K562 (cell line): ENCODE data around the gene RPL35.

Experiments
- CBX5 ChIP-seq: IDR thresholded peaks from 2 replicates; pipeline ENCODE4 v1.6.1; 2014; ENCODE audit warnings: low read depth, borderline replicate concordance
- POLR2A ChIP-seq: fragments of 450-650 bp; conservative IDR thresholded peaks from 2 replicates; pipeline ENCODE4 v1.6.1; 2016
- STAT6 ChIP-seq: sonication (generic); formaldehyde crosslinking; IDR thresholded peaks from 2 replicates; pipeline ENCODE4 v1.8.1; 2023; ENCODE audit warnings: mild to moderate bottlenecking, missing genetic modification reagents
- ZBTB1 ChIP-seq: sonication (generic); formaldehyde crosslinking; IDR thresholded peaks from 2 replicates; pipeline ENCODE4 v1.8.1; 2023; ENCODE audit warnings: missing genetic modification reagents, low read depth, mild to moderate bottlenecking, borderline replicate concordance

GRCh38 chr9:124852121-124852828 is 9.5 kb downstream of the RPL35 start:
- TF ChIP-seq CBX5 (no peak), POLR2A (no peak), STAT6 (CRISPR knock-in tag) (no peak), ZBTB1 (CRISPR knock-in tag) (no peak)
